ENCODE results near the gene CHST3. TPM values are rescaled to one million over a fixed set of nuclear protein-coding genes. Genes with fewer than 3 reads are reported as not detected.

Gene CHST3
- total and polyA plus RNA-seq, 10 donors = 0.28 to 8.7 (median 4.5) TPM

DNA sequence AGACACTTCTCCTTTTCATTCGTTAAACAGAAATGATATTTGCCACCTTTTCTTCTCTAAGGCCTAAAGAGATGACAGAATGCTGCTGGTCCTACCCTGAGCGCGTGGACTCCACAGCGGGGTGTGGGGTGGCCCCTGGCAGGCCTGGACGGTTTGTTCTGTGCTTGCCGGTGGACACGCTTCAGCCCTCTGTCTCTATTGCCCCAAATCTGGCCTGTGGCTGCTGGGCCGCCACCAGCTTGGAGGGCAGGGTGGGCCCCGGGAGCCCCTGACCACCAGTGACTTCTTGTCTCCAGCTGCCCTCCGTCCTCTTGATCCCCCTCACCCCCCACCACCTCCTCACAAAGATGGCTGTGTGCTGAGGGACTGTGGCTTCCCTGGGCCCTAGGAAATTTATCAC lies 5.7 kb downstream of the CHST3 start:
- Histone ChIP-seq H3K4me1 (peaks cover 0 to 43% (median 15%) of the 10 kb centered on the region in 6 donors), H3K27me3 (replicated peaks in 1 of 7) (peaks cover 0 to 21% (median 5%) of the 10 kb centered on the region in 7 donors), H3K4me3 (no peak overlapping the region), H3K27ac (no peak overlapping the region), H3K9me3 (no peaks in the 10 kb centered on the region), H3K36me3 (no peaks in the 10 kb centered on the region)
- intact Hi-C loops (cut with DNase I; ENCODE audit: low total_unique reads) = no loop called here
- peak; percentile 45 for DNase-seq
- WGBS, 5 donors = 85 to 91% (median 87%) methylated on average over 10 of the region's 10 CpGs
- TF ChIP-seq POLR2AphosphoS5 (IDR thresholded peaks at IDR 0.05) = no peak
- TF ChIP-seq POLR2A (IDR thresholded peaks at IDR 0.05) = no peak
- TF ChIP-seq, protein P1, sequence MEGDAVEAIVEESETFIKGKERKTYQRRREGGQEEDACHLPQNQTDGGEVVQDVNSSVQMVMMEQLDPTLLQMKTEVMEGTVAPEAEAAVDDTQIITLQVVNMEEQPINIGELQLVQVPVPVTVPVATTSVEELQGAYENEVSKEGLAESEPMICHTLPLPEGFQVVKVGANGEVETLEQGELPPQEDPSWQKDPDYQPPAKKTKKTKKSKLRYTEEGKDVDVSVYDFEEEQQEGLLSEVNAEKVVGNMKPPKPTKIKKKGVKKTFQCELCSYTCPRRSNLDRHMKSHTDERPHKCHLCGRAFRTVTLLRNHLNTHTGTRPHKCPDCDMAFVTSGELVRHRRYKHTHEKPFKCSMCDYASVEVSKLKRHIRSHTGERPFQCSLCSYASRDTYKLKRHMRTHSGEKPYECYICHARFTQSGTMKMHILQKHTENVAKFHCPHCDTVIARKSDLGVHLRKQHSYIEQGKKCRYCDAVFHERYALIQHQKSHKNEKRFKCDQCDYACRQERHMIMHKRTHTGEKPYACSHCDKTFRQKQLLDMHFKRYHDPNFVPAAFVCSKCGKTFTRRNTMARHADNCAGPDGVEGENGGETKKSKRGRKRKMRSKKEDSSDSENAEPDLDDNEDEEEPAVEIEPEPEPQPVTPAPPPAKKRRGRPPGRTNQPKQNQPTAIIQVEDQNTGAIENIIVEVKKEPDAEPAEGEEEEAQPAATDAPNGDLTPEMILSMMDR (IDR thresholded peaks at IDR 0.05 in 8 of 11, conservative IDR thresholded peaks at IDR 0.05 in 3 of 11) = no peak

DNA sequence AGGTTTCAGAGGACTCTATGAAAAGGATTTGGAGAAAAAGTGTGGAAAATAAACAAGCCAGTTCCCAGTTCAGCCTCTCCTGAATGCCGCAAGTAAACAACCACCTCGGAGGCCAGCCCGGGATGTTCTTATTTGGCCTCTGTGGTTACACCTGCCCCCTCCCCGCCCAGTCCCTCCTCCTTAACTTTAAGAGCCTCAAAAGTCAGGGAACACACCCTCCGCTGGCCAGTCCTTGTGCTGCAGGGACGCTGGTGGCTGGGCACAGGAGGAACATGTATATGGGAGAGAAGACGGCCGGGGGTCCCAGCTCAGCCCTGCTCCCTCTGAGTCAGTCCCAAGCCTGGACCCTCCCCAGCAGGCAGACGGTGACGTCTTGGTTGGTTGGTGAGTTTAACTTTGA lies 6.1 kb downstream of the CHST3 start:
- 75 to 82% (median 81%) methylated on average over 10 of the region's 10 CpGs for WGBS, 5 donors
- Histone ChIP-seq H3K4me1 (peaks cover 0 to 43% (median 14%) of the 10 kb centered on the region in 6 donors), H3K27me3 (replicated peaks in 1 of 7) (peaks cover 0 to 16% (median 1%) of the 10 kb centered on the region in 7 donors), H3K27ac (no peak overlapping the region), H3K36me3 (no peaks in the 10 kb centered on the region), H3K9me3 (no peaks in the 10 kb centered on the region), H3K4me3 (no peak overlapping the region)
- intact Hi-C loops (cut with DNase I; ENCODE audit: low total_unique reads) = no loop called here
- no peak for TF ChIP-seq POLR2A (IDR thresholded peaks at IDR 0.05)
- TF ChIP-seq, protein P1 (IDR thresholded peaks at IDR 0.05 in 8 of 11, conservative IDR thresholded peaks at IDR 0.05 in 3 of 11) = no peak
- no peak for TF ChIP-seq POLR2AphosphoS5 (IDR thresholded peaks at IDR 0.05)
- DNase-seq = peak; percentile 51

DNA sequence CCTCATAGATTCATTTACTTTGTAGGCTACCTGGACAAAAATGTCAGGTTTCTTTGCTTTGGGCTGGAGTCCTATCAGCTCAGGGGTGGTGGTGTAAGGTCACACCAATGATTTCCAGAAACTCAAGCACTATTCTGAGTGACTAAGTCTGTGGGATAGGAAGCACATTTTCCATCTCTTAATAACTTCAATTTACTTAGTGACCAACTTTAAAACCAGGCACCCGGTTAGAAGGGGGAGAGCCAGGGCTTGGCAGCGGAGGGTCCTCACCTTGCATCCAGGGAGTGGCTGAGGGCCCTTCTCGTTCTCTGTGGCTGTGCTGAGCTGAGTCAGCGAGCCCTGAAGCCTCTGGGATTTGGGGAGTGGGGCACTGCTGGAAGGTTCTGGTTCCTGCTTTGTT lies 6.7 kb downstream of the CHST3 start:
- H3K36me3 ChIP-seq = no peaks in the 10 kb centered on the region
- peaks cover 0 to 11% (median 0%) of the 10 kb centered on the region in 7 donors for H3K27me3 ChIP-seq (replicated peaks in 1 of 7)
- H3K4me3 ChIP-seq = no peak overlapping the region
- intact Hi-C loops (cut with DNase I; ENCODE audit: low total_unique reads) = no loop called here
- DNase-seq = peak; percentile 50
- WGBS, 5 donors = 77 to 84% (median 81%) methylated on average over 4 of the region's 4 CpGs
- H3K27ac ChIP-seq = no peak overlapping the region
- no peaks in the 10 kb centered on the region for H3K9me3 ChIP-seq
- H3K4me1 ChIP-seq = peaks cover 5 to 43% (median 17%) of the 10 kb centered on the region in 6 donors
- no peak for TF ChIP-seq POLR2AphosphoS5 (IDR thresholded peaks at IDR 0.05)
- no peak for TF ChIP-seq POLR2A (IDR thresholded peaks at IDR 0.05)
- TF ChIP-seq, protein P1 (IDR thresholded peaks at IDR 0.05 in 8 of 11, conservative IDR thresholded peaks at IDR 0.05 in 3 of 11) = no peak

DNA sequence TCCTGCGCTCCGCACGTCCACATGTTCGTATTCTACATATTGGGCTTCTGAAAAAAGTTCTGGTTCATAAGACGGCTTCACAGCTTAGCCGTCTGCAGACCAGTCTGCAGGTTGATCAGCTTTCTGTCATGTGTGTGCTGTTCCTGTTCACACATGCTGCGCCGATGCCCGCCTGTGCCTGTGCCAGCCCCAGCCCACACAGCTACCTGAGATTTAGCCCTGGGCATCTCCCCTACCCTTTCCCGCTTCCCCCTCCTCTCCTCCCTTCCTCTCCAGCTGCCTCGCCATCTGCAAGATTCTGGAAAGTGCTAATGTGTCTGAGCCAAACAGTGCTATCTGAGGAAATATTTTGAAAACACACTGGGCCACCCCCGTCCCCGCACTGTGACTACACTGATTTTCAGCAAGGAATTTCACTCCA lies 7.1 kb downstream of the CHST3 start:
- Histone ChIP-seq H3K27ac (no peak overlapping the region), H3K36me3 (no peaks in the 10 kb centered on the region), H3K27me3 (replicated peaks in 1 of 7) (peaks cover 0 to 7% (median 0%) of the 10 kb centered on the region in 7 donors), H3K4me3 (no peak overlapping the region), H3K9me3 (no peaks in the 10 kb centered on the region), H3K4me1 (peaks cover 9 to 43% (median 19%) of the 10 kb centered on the region in 6 donors)
- DNase-seq = no peak
- TF ChIP-seq POLR2A (IDR thresholded peaks at IDR 0.05) (no peak), POLR2AphosphoS5 (IDR thresholded peaks at IDR 0.05) (no peak)
- TF ChIP-seq, protein P1 (IDR thresholded peaks at IDR 0.05 in 8 of 11, conservative IDR thresholded peaks at IDR 0.05 in 3 of 11) = no peak
- WGBS, 5 donors = 90 to 93% (median 92%) methylated on average over 13 of the region's 13 CpGs
- intact Hi-C loops (cut with DNase I; ENCODE audit: low total_unique reads) = no loop called here

Data from spleen (tissue), 11 donors.